NCI-H1092 (cell line): ENCODE measurements around the gene HOXB6.

Source experiments
- DNase-seq: peaks from one replicate; lab custom pipeline; 2025; lab: John Stamatoyannopoulos, UW

HOXB6 gene

GRCh38 chr17:48594538-48595277 is 10.1 kb downstream of the HOXB6 start:
- DNase-seq, result no peak

- peak; percentile 98 for DNase-seq
Observed at GRCh38 chr17:48593840-48594537, 10.8 kb downstream of the HOXB6 start.

GRCh38 chr17:48593126-48593829 is 11.5 kb downstream of the HOXB6 start, which contains the start of gene HOXB5:
HOXB5 (minus strand) TSS chr17:48593779; CDS start chr17:48593682, 97 bp downstream.
- peak; percentile 84 for DNase-seq

GRCh38 chr17:48592577-48592976 is 12.2 kb downstream of the HOXB6 start:
- DNase-seq, result no peak

GRCh38 chr17:48592057-48592514 is 12.7 kb downstream of the HOXB6 start:
- DNase-seq, result no peak

GRCh38 chr17:48591255-48592056 is 13.3 kb downstream of the HOXB6 start:
- no peak for DNase-seq

- DNase-seq, result no peak
Observed at GRCh38 chr17:48590607-48591161, 14.1 kb downstream of the HOXB6 start.

- no peak for DNase-seq
Observed at GRCh38 chr17:48589831-48590606, 14.8 kb downstream of the HOXB6 start, which contains the start of gene HOXB3. HOXB3 (minus strand) TSS chr17:48590241; CDS start chr17:48552474, 37,767 bp downstream.

- no peak for DNase-seq
Observed at GRCh38 chr17:48589060-48589830, 15.5 kb downstream of the HOXB6 start.

GRCh38 chr17:48588528-48588927 is 16.3 kb downstream of the HOXB6 start:
- no peak for DNase-seq

- DNase-seq, result no peak
Observed at GRCh38 chr17:48588074-48588415, 16.7 kb downstream of the HOXB6 start.

- DNase-seq, result peak; percentile 96
Observed at GRCh38 chr17:48587276-48588073, 17.3 kb downstream of the HOXB6 start.

GRCh38 chr17:48586355-48587258 is 18.2 kb downstream of the HOXB6 start:
- DNase-seq, result peak; percentile 70

- DNase-seq, result no peak
Observed at GRCh38 chr17:48584223-48584741, 20.5 kb downstream of the HOXB6 start.

- DNase-seq, result no peak
Observed at GRCh38 chr17:48583708-48584222, 21.0 kb downstream of the HOXB6 start.

- no peak for DNase-seq
Observed at GRCh38 chr17:48582750-48583069, 22.1 kb downstream of the HOXB6 start.

- DNase-seq, result peak; percentile 56
Observed at GRCh38 chr17:48579760-48580554, 24.8 kb downstream of the HOXB6 start.
